Loucy (cell line): ENCODE data around the gene B2M.

ENCODE experiments used
- H2AFZ ChIP-seq: fragments of 200-600 bp; sonication (generic); 2 replicates; pipeline ENCODE4 v1.6.0; 2016; ENCODE audit warnings: antibody characterized with exemption, mild to moderate bottlenecking, low read length, moderate library complexity
- H3F3A ChIP-seq: fragments of 200-600 bp; 2 replicates; pipeline ENCODE4 v1.6.0; 2016; ENCODE audit warnings: antibody characterized with exemption, low read depth, mild to moderate bottlenecking
- H3K27me3 ChIP-seq: fragments of 200-600 bp; sonication (generic); 2 replicates; pipeline ENCODE4 v1.6.1; 2014; ENCODE audit warnings: low read length, mild to moderate bottlenecking; ENCODE audit not compliant: insufficient read depth, poor library complexity, severe bottlenecking
- H3K36me3 ChIP-seq: fragments of 200-600 bp; sonication (generic); 2 replicates; pipeline ENCODE4 v1.6.1; 2016; ENCODE audit warnings: low read length; ENCODE audit not compliant: insufficient read depth
- H3K4me1 ChIP-seq: fragments of 200-600 bp; sonication (generic); 2 replicates; pipeline ENCODE4 v1.5.1; 2014; ENCODE audit warnings: low read length, mild to moderate bottlenecking; ENCODE audit not compliant: insufficient read depth, poor library complexity, severe bottlenecking
- H3K4me2 ChIP-seq: fragments of 200-600 bp; sonication (generic); 2 replicates; pipeline ENCODE4 v1.6.0; 2014; ENCODE audit warnings: antibody characterized with exemption, low read length, low read depth, mild to moderate bottlenecking; ENCODE audit not compliant: poor library complexity, severe bottlenecking
- H3K4me3 ChIP-seq: fragments of 200-600 bp; sonication (generic); 2 replicates; pipeline ENCODE4 v1.5.1; 2014; ENCODE audit warnings: low read length, mild to moderate bottlenecking, mixed read lengths; ENCODE audit not compliant: poor library complexity, severe bottlenecking
- H3K79me2 ChIP-seq: fragments of 200-600 bp; sonication (generic); 2 replicates; pipeline ENCODE4 v1.6.1; 2014; ENCODE audit warnings: low read length; ENCODE audit not compliant: insufficient read depth
- H3K9ac ChIP-seq: fragments of 200-600 bp; sonication (generic); 2 replicates; pipeline ENCODE4 v1.6.0; 2014; ENCODE audit warnings: mild to moderate bottlenecking, low read depth, low read length, moderate library complexity; ENCODE audit not compliant: poor library complexity, severe bottlenecking
- H3K9me2 ChIP-seq: fragments of 200-600 bp; sonication (generic); replicated peaks from 2 replicates; pipeline ENCODE4 v1.6.1; 2016; ENCODE audit warnings: low read depth, low read length, mixed read lengths
- H3K9me3 ChIP-seq: fragments of 200-600 bp; sonication (generic); 2 replicates; pipeline ENCODE4 v1.6.1; 2014; ENCODE audit warnings: mild to moderate bottlenecking, antibody characterized with exemption, low read length, low read depth; ENCODE audit not compliant: insufficient read depth
- H4K20me1 ChIP-seq: fragments of 200-600 bp; sonication (generic); 2 replicates; pipeline ENCODE4 v1.6.0; 2014; ENCODE audit warnings: antibody characterized with exemption, low read length, mild to moderate bottlenecking; ENCODE audit not compliant: insufficient read depth, poor library complexity, severe bottlenecking
- EZH2phosphoT487 ChIP-seq: fragments of 200-600 bp; IDR thresholded peaks from 2 replicates; pipeline ENCODE4 v1.6.1; 2018; ENCODE audit warnings: antibody characterized with exemption, mild to moderate bottlenecking, moderate library complexity, borderline replicate concordance
- TF ChIP-seq, protein P1 (sequence below): fragments of 200-600 bp; sonication (generic); conservative IDR thresholded peaks from 2 replicates; pipeline ENCODE4 v1.5.1; 2014; ENCODE audit warnings: mild to moderate bottlenecking, antibody characterized with exemption, low read length

The B2M gene

DNA sequence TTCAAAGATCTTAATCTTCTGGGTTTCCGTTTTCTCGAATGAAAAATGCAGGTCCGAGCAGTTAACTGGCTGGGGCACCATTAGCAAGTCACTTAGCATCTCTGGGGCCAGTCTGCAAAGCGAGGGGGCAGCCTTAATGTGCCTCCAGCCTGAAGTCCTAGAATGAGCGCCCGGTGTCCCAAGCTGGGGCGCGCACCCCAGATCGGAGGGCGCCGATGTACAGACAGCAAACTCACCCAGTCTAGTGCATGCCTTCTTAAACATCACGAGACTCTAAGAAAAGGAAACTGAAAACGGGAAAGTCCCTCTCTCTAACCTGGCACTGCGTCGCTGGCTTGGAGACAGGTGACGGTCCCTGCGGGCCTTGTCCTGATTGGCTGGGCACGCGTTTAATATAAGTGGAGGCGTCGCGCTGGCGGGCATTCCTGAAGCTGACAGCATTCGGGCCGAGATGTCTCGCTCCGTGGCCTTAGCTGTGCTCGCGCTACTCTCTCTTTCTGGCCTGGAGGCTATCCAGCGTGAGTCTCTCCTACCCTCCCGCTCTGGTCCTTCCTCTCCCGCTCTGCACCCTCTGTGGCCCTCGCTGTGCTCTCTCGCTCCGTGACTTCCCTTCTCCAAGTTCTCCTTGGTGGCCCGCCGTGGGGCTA is at the start of gene B2M, which contains the start of gene PATL2:
Gene B2M (plus strand): TSS at position 422 of the 647 bp plus-strand sequence. CDS start 30 bp downstream, at position 452.
Gene PATL2 (minus strand): TSS at position 228 of the 647 bp plus-strand sequence. CDS start 34,833 bp downstream, outside the sequence.
- Histone ChIP-seq H3K27me3 (peaks cover 10% of the 10 kb centered on the region), H3K4me2 (peak within 1 kb of the TSS; percentile 98), H3K9me3 (no peaks in the 10 kb centered on the region), H4K20me1 (peaks cover 48% of the 10 kb centered on the region), H3K4me3 (peak within 1 kb of the TSS; percentile 83), H3K79me2 (peaks cover 60% of the 10 kb centered on the region), H3F3A (peaks cover 4% of the 10 kb centered on the region; the same call in 1 of the 2 replicates), H2AFZ (peak within 1 kb of the TSS; percentile 59), H3K4me1 (peaks cover 46% of the 10 kb centered on the region), H3K36me3 (peaks cover 20% of the 10 kb centered on the region), H3K9me2 (no peaks in the 10 kb centered on the region), H3K9ac (peak within 1 kb of the TSS; percentile 98)
- TF ChIP-seq EZH2phosphoT487: no peak
- TF ChIP-seq, protein P1, sequence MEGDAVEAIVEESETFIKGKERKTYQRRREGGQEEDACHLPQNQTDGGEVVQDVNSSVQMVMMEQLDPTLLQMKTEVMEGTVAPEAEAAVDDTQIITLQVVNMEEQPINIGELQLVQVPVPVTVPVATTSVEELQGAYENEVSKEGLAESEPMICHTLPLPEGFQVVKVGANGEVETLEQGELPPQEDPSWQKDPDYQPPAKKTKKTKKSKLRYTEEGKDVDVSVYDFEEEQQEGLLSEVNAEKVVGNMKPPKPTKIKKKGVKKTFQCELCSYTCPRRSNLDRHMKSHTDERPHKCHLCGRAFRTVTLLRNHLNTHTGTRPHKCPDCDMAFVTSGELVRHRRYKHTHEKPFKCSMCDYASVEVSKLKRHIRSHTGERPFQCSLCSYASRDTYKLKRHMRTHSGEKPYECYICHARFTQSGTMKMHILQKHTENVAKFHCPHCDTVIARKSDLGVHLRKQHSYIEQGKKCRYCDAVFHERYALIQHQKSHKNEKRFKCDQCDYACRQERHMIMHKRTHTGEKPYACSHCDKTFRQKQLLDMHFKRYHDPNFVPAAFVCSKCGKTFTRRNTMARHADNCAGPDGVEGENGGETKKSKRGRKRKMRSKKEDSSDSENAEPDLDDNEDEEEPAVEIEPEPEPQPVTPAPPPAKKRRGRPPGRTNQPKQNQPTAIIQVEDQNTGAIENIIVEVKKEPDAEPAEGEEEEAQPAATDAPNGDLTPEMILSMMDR: no peak

GRCh38 chr15:44661576-44661975 is 49.7 kb upstream of the B2M start:
- Histone ChIP-seq H4K20me1 (peaks cover 6% of the 10 kb centered on the region), H3K4me1 (peaks cover 26% of the 10 kb centered on the region), H3K4me3 (peak overlapping the region; percentile 81), H3K4me2 (peak overlapping the region; percentile 71), H3K9me3 (no peaks in the 10 kb centered on the region), H3K9me2 (no peaks in the 10 kb centered on the region), H3K27me3 (no peaks in the 10 kb centered on the region), H2AFZ (no peak overlapping the region), H3K9ac (peak overlapping the region; percentile 92), H3K79me2 (peaks cover 22% of the 10 kb centered on the region), H3F3A (no peaks in the 10 kb centered on the region), H3K36me3 (no peaks in the 10 kb centered on the region)
- TF ChIP-seq, protein P1: no peak
- TF ChIP-seq EZH2phosphoT487: no peak

- peak overlapping the region; percentile 81 for H3K4me3 ChIP-seq
- peaks cover 26% of the 10 kb centered on the region for H3K4me1 ChIP-seq
- H4K20me1 ChIP-seq: peaks cover 6% of the 10 kb centered on the region
- peak overlapping the region; percentile 92 for H3K9ac ChIP-seq
- peak overlapping the region; percentile 85 for H2AFZ ChIP-seq
- H3K9me2 ChIP-seq: no peaks in the 10 kb centered on the region
- H3K27me3 ChIP-seq: no peaks in the 10 kb centered on the region
- peaks cover 22% of the 10 kb centered on the region for H3K79me2 ChIP-seq
- H3K4me2 ChIP-seq: peak overlapping the region; percentile 71
- TF ChIP-seq, protein P1: no peak
- no peak for TF ChIP-seq EZH2phosphoT487
- H3F3A ChIP-seq: no peaks in the 10 kb centered on the region
- no peaks in the 10 kb centered on the region for H3K36me3 ChIP-seq
- no peaks in the 10 kb centered on the region for H3K9me3 ChIP-seq
Measured at GRCh38 chr15:44662478-44663409, 48.6 kb upstream of the B2M start.
